HG03045 (cell line): Measurements from ENCODE around the gene IL22.

Source experiments
- ATAC-seq: cut with Tn5 transposase; IDR thresholded peaks from one replicate; pipeline ENCODE4 v1.9.1; 2021; ENCODE audit warnings: mild to moderate bottlenecking, moderate library complexity; ENCODE audit not compliant: unreplicated experiment

The IL22 gene, protein sequence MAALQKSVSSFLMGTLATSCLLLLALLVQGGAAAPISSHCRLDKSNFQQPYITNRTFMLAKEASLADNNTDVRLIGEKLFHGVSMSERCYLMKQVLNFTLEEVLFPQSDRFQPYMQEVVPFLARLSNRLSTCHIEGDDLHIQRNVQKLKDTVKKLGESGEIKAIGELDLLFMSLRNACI

DNA sequence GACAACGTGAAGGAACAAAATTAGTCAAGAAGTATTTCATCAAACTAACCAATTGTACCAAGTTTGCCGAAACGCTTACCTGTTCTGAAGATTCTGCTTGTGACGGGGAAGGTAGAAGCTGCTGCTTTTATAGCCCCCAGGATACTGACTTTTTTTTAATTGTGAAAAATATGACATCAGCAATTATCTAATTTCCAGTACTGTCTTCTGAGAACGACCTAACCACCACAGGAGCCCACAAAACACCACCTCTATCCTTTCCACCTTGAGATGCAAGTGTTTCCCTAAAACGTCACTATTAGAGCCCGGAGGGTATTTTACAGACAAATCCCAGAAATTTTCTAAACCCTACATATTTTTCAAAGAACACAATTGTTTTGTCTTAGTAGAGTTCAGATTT lies at the start of gene IL22:
TSS of gene IL22 (minus strand) at position 101 of the 400 bp plus-strand sequence. CDS start 156 bp downstream, outside the sequence.
- no peak for ATAC-seq

DNA sequence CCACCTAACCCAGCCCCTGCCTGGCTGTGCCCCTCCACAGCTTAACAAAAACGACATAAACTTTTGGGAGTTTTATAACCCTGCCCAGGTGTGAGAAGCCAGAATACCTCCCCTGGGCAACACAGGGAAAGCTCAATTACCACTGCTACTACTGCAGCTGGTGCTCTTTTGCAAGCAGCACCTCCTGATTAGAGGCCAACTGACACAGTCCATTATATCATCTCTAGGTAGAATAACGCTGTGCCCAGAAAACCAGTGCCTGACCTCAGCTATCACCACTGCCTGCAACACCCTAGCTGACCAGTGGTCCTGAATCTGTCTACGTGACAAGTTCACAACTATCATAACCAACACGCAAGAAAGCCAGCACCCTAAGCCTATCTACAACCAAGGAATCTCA lies 44.5 kb upstream of the IL22 start:
- no peak for ATAC-seq

DNA sequence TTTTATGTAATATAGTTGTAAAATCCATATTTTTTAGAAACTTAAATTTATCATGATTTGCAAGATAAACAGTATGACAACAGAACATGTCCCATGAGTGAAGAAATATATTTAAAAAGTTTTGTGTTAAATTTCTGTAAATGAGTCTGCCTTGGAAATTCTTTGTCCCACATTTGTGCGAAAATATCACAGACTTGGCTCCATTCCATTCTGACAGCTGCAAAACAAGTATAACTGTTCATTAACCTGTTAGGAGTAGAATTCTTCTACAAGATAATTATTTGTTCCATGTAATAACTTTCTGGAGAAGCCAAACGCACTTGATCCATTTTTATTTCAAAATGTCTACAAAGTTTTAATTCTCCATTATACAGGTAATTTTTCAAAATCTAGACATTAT lies 40.8 kb upstream of the IL22 start:
- no peak for ATAC-seq

DNA sequence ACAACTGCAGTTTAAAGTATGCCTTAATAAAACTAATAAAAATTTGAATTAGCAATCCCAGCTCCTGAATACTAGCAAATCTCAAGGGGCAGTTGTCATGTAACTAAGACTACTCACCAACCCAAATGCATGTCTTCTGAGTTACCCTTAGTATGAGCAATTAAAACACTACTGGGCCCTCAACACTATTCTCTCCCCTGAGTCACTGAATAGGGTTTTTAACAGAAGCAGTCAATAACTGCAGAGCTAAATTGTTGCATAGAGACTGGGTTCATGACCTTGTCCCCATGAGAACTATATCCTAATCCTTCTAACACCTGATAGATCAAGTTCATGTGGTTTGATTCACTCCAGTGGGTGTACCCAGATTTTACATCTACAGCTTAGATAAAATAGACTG lies 39.9 kb upstream of the IL22 start:
- no peak for ATAC-seq

DNA sequence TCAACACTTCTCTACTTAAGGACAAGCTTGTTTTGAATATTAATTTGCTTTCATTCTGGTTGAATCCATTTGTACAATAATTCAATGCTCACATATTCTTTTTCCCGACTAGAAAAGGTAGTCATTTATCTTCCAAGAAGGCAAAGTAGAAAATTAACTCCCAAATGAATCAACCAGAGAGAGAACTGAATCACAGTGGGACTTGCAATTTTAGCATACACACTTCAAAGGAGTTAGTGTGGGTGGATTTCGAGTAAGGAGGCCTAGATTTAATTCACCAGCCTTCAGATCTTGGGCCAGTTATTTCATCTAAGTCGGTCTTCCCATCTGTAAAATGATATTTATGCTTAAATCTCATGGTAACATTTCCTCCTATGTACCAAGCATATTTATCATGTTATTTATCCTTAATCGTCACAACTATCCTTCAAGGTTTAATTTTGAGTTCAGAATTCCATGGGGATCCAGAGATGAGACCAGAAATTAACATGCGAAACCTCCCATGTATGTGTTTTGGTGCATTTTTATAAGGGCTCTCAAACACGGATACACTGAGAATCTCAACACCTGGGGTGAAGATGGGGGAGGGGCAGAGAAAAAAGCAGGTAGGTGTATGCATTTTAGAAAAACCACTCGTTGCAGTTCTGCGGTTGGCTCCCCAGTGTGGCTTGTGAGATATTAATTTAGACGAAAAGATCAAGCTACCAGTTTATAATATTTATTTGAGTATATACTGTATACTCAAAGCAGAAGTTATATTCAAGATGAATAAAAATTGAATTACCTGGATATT lies 38.9 kb upstream of the IL22 start:
- ATAC-seq: no peak

DNA sequence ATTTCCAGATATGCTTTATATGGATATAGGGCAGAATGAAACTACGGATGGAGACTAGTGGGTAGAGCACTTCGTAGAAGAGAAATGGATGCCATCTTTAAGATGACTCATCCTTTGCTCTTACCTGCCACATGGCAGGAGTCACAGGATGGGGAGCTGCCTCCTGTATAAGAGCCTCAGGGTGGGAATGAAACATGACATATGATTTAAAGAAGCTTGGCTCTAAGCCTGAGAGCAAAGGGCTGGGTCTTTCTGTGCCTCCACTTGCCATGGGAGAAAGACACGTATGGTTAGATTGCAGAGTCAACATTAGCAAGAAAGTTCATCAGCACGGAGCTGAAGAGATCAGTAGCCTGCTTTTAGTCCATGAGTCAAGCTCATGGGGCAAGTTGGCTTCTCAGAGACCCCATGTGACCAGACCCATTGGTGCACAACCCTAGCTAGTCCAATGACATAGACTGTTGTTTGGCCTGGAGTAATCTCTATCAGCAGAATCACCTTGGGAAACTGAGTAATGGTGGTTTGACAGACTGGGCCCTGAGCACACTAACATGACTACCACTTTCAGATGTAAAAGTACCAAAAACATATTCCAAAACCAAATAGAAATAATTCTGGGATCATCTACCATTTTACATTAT lies 38.1 kb upstream of the IL22 start:
- no peak for ATAC-seq

DNA sequence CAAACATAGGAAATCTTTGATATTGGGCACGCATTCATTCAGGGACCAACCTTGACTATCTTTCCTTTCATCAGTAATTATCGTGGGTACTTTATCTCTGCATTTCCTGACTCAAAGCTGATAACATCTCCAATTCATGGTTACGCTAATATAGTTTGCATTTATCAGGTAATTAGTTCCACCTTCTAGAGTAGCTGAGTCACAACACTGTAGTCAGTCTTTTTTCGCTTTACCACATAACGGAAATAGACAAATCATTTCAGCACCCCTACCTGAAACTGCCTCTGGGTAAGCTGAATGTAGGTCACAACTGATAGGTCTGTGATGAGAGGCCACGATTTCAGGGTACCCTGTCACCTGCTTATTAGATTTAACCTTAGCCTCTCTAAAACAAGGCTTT lies 36.7 kb upstream of the IL22 start:
- ATAC-seq: peak; percentile 83

DNA sequence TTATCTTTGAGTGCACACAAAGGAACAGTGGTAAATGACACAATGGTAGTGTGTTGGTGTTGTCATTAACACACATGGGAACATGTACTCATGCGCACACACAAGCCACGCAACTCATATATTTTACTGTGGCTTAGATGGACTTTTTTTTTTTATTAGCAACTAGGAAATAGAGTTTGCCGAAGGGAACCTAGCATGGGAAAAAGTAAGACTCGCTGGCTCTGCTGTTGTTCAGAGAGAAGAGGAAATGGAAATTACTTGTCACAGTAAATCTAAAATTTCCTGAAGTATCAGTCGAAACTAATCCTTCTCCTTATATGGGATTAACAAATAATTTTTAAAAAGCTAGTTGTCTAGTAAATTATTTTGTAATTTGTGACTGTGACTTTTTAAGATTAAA lies 33.7 kb upstream of the IL22 start:
- no peak for ATAC-seq

DNA sequence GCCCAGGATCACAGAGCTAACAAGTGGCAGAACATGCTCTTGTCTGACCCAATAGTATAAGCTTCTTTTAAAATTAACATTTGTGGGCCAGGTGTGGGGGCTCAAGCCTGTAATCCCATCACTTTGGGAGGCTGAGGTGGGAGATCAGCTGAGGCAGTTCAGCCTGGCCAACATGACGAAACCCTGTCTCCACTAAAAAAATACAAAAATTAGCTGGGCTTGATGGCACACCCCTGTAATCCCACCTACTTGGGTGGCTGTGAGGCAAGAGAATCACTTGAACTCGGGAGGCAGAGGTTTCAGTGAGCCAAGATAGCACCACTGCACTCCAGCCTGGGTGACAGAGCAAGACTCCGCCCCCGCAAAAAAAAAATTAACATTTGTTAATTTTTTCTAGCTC lies 33.0 kb upstream of the IL22 start:
- no peak for ATAC-seq

DNA sequence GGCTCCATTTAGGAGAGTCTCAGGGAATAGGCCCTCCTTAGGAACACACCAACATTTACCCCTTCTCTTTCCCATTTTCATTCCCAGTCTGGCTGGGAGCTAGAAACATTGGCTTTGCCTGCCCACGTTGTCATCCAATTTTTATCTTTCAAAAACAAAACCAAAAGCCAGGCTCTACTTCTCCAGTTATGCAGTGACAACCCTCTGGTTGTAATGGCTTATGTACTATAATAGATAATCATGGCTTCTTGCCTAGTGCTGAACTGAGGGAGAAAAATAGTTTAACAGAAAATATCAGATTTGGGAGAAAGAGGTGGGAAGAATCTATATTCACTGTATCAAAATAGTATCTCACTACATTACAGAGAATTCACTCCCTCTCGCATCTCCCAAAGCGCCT lies 32.1 kb upstream of the IL22 start:
- ATAC-seq: no peak

DNA sequence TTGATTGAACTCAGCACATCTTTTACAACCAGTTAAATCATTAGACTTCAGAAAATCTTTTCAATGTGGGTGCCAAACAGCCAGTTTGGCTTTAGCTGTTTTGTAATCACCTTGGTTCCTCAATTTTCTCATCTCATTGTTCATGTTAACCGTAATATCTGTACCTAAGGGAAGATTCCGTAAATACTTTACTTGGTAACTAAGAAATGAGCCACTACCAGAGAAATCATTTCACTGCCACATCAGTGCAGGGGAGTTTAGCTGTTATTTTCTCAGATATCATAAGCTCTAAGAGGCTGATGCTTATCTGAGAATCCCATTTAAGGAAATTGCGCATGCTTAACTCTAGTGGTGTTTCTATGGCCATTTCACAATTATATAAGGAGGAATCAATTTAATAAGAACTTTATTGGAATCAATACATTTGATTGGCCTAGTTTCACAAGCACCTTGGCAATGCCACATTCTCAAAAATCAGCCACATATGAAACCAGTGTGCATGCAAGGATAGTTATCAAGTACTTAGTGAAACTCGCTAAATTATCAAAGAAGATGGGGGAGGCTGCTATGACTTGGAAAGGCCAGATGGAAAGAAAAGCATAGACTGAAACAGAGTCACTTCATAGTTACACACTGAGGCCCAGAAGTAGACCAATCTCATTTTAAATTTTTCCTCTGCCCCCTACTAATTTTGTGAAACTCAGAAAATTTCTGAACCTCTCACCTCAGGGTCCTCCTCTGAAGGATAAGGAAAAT lies 28.1 kb upstream of the IL22 start:
- ATAC-seq: no peak

DNA sequence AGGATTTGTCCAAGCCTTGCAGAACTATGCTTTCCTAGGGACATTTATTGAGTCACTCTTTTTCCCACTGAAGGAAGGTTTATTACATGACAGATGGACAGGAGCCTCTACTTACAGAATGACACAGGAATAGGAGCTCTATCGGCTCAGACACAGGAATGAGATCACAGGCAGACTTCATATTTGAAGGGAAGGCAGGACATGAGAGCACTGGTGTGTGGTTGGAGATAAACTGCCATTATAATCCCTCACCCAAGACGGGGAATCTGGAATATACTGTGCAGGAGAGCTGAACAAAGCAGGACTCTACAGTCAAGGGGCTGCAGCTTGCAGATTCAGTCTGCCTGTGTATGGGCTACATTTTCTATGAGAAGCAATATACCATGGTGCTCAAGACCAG lies 26.8 kb upstream of the IL22 start:
- no peak for ATAC-seq

DNA sequence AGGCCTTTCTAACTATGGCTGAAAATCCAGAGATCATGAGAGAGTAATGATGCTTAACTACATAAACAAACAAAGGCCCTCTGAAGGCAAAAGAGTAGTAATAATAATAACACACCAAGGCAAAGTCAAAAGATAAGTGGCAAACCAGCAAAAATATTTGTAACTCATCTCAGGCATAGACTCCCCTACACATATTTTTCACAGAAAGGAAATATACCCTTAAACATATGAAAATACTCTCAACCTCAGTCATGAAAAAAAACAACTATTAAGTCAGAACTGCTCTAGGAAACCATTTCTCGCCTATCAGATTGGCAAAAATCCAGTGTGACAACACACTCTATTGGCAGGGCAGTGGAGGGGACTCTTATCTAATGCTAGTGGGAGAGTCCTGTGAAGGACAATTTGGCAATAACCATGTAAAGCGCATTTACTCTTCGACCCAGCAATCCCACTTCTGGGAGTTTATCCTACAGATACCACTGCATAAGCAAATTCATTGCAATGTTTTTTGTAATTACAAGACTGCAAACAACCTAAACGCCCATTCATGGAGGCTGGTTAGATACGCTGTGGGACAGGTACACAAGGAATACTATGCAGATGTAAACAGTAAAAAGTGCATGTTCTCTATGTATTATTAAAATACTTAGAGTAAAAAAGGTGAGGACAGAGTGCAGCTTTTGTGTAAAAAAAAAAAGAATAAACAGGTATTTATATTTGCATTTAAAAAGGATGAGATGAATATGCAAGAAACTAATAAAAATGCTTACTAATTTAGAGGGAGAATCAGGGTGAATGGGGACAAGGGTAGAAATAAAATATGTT lies 26.0 kb upstream of the IL22 start:
- no peak for ATAC-seq

DNA sequence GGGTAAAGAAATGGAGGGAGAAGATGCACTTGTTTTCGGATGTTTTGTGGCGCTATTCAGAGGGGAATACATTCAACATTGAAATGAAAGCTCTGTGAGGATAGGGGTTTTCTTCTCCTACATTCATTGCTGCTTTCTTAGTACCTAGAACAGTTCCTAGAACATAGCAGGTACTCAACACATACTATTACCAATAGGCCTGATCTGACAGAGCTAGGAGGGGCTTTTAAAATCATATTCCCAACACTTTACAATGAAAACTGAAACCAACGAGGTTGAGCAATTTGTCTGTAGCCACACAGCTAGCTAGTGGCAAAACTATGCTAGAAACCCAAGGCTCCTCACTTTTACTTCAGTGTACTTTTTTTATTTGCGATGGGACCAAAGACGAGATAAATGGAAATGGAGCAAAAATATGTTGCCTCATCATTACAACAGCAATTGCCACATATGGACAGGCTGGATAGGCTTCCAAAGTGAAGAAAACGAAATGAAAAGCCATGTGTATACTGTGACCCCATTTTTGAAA lies 23.1 kb upstream of the IL22 start:
- ATAC-seq: no peak

DNA sequence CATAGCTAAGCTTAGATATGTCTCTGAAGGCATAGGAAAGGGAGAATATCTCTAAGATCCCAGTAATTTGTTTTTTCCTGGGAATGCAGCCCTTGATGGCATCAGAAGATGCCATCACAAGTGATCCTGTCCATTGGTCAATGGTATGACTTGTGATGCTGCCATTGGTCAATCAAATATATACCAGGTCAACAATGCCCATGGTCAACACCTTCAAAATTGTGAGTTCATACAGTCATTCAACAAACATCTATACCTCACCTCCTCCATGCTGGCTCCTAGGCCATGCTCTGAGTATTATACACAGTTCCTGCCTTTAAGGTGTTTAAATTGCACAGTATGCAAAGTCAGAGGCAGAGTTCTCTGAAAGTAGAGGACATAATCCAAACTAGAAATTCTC lies 19.3 kb upstream of the IL22 start:
- ATAC-seq: no peak

DNA sequence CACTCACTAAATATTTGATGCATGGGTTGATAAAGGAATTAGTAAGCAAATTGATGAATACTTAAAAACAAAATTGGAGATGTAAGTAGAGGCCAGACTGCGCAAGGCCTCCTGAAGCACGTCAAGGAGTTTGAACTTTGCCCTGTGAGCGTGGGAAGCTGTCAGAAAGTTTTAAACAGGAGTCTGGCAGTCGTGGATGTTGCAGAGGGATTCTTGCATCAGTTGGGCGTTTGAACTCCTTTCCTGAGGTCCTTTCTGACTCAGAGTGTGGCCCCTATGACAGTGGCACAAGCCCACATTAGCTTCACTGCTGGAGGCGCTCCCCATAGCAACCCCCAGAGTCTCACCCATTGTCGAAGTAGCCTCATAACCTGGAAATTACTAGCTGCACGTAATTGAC lies 17.9 kb upstream of the IL22 start:
- ATAC-seq: no peak

DNA sequence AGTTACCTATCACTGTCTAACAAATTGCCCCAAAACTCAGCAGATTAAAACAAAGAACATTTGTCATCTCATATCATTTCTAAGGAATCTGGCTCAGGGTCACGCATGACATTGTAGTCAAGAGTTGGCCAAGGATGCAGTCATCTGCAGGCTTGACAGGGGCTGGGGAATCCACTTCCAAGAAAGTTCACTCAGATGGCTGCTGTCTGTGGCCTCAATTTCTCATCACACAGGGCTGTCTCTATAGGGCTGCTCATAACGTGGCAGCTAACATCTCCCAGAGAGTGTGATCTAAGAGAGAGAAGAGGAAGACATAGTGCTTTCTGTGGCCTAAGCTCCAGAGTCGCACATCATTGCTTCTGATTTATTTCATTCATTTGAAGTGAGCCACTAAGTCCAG lies 17.0 kb upstream of the IL22 start:
- no peak for ATAC-seq

DNA sequence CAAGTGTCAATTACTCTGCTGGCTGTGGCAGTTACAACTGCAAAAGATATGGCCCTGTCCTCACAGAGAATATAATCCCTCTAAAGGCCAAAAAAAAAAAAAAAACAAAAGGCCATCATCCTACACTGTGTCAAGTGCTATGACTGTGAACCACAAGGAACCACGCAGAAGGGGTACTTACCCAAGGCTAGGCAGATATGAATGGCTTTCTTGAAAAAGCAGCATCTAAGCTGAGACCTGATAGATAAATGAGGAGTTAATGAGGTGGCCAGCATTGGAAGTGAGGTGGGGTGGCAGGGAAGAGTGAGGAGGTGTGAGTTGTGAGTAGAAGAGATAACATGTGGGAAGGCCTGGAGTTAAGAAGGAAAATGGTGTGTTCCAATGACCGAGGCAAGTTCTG lies 16.4 kb upstream of the IL22 start:
- no peak for ATAC-seq

DNA sequence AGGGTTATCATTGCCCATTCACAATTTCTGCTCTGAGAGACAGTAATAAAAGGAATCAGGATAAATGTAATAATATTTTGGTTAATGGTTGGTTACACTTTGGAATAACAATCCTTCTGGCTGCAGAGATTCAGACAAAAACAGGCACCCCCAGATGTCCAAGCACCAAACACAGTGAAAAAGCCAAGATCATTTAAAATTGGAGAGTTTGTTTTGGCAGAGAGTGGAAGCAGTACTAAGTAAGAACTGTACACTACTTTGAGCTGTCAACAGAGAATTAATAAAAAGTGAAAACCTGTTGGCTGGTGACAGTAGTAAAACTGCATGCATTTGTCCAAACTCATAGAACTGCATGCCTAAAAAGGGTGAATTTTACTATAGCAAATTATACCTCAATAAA lies 15.6 kb upstream of the IL22 start:
- ATAC-seq: no peak

DNA sequence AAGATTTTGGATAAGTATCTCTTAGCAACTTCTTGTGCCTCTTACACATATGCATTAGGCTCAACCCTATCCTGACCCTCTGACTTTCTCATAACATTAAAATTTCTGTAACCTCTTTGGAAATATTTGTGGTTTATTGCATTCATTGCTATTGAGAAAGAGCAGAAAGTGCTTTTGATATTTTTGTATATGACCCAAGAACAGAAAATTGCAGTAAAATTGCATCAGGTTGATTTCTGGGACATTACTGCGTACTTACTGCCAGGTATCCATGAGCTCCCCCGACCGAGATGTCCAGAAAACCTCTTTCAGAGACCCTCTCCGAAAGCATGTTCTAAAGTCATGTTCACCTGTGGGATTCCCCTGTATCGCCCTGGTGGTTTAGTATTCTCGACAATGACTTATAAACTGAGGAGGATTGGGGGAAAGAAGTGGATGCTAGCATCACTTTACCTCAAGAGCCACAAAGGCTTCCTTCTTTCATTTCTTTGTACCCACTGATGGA lies 14.5 kb upstream of the IL22 start:
- no peak for ATAC-seq
